Measurements from ENCODE around the gene TSNAX.

Gene TSNAX

DNA sequence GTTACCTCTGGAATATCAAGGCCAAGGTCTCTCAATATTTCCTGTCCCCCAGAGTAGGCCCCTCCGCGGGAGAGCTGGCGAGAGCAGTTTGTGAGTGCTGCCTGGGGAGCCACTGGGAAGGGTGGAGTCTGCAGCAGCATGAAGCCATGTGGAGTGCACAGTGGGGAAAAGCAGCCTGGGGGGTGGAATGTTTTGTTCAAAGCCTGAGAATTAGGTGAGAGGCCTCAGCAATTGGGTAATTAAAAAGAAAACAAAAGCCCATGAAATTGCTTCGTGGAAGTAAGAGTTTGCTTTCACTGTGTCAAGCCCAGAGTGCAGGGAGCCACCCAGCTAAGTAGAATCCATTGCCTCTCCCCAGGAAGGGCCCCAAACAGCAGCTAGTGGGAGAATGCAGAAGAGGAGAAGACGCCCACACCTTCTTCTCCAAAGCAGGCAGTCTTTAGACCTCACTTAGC, 67.9 kb downstream of the TSNAX start:
- no peak for DNase-seq (ENCODE audit: low read depth)
- TF ChIP-seq, protein P1, sequence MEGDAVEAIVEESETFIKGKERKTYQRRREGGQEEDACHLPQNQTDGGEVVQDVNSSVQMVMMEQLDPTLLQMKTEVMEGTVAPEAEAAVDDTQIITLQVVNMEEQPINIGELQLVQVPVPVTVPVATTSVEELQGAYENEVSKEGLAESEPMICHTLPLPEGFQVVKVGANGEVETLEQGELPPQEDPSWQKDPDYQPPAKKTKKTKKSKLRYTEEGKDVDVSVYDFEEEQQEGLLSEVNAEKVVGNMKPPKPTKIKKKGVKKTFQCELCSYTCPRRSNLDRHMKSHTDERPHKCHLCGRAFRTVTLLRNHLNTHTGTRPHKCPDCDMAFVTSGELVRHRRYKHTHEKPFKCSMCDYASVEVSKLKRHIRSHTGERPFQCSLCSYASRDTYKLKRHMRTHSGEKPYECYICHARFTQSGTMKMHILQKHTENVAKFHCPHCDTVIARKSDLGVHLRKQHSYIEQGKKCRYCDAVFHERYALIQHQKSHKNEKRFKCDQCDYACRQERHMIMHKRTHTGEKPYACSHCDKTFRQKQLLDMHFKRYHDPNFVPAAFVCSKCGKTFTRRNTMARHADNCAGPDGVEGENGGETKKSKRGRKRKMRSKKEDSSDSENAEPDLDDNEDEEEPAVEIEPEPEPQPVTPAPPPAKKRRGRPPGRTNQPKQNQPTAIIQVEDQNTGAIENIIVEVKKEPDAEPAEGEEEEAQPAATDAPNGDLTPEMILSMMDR (IDR thresholded peaks at IDR 0.05; ENCODE audit: control insufficient read depth, extremely low read depth, insufficient read depth): no peak
- H3K4me3 ChIP-seq (ENCODE audit: low read depth, low read length): no peak overlapping the region

DNA sequence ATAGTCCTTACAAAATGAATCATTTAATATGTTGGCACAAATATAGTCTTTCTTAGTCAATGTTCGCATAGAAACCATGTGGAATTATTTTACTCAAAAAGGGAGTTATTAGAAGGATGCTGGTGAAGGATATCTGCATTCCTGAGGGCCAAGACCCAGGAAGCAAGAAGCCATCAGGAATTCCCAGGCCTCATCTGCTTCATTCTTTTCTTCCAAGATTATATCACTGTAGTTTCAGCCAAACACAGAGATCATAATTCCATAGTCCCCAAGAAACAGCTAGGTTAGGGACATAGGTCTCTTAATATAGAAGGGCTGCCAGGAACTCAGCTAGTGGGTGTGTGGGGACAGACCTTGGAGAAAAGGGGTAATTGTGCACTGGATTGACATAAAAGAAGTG, 69.5 kb downstream of the TSNAX start:
- TF ChIP-seq, protein P1 (IDR thresholded peaks at IDR 0.05; ENCODE audit: control insufficient read depth, extremely low read depth, insufficient read depth): no peak

DNA sequence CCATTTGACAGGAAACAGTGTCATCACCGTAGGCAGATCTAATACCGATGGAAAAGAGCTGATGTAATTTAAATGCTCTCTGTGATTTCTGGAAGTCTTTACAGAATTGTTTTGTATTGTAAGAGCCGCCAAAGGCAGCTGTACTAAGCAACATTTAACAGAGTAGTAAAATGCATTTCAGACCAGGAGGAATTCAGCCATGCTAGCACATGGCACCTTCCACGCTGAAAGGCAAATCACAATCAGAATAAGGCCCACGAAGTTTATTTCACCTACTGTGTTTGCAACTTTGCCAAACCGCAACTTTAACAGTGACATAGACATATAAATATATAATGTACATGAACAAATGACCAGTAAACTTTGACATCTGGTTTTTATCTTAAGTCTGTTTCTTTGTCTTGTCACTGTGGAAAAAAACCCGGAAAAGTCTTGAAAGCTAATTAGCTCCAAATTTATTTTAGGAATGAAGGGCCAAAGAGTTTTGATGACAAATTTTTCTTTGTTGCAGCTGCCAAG, 72.0 kb downstream of the TSNAX start:
- no peak for DNase-seq (ENCODE audit: low read depth)
- TF ChIP-seq, protein P1 (IDR thresholded peaks at IDR 0.05; ENCODE audit: control insufficient read depth, extremely low read depth, insufficient read depth): no peak
- H3K4me3 ChIP-seq (ENCODE audit: low read depth, low read length): no peak overlapping the region

More for the DNA sequence above, 69.5 kb downstream of the TSNAX start:
- no peak overlapping the region for H3K4me3 ChIP-seq (ENCODE audit: low read depth, low read length)
- DNase-seq (ENCODE audit: low read depth): no peak

DNA sequence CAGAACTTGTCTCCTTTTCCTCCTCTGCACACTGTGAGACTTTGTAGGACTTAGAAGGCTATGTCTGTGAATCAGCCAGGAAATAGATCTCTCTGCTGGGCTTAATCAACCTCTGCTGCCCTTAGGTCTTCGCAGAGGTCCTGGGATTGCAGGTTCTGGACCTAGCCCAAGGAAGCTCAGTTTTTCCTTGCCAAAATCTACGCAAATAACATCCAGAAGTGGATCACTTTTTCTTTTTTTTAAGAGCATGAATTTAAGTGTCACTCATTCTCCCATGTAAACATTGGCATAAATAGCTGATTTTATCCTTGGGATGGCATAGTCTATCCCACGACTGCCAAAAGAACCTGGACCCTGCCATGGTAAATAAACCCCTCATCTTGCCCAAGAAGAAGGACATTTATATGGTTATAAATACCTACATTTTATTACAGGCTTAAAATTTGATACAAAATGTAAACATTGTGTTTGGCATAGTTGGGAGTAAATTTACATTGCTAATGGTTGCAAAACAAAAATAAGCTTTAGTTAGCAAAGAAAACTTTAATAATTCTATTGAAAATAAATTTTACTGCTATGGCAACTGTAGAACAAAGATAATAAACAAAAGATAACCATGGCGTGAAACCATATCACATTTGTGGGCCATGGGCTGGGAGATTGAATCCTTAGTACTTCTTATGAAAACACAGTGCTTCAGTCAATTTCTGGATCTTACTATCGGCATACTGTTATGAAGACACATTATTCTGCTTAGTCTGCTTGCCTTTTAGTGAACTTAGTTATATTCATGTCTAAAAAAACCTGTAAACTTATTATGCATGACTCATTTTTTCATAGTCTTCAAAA, 73.6 kb downstream of the TSNAX start:
- peak; percentile 98 for DNase-seq (ENCODE audit: low read depth)
- TF ChIP-seq, protein P1 (IDR thresholded peaks at IDR 0.05; ENCODE audit: control insufficient read depth, extremely low read depth, insufficient read depth): no peak
- no peak overlapping the region; the same call in 1 of the 2 replicates for H3K4me3 ChIP-seq (ENCODE audit: low read depth, low read length)

DNA sequence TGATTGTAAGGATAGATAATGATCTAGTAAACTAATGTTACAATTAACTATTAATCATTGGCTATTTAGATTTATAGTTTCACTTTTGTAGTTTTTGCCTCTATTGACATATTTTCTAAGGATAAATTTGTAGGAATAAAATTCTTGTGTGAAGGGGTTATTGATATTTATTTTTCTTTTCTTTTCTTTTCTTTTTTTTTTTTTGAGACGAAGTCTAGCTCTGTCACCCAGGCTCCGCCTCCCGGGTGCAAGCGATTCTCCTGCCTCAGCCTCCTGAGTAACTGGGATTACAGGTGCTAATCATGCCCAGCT, 74.2 kb downstream of the TSNAX start:
- H3K4me3 ChIP-seq (ENCODE audit: low read depth, low read length): peak overlapping the region; percentile 16; the same call in 1 of the 2 replicates
- no peak for DNase-seq (ENCODE audit: low read depth)
- TF ChIP-seq, protein P1 (IDR thresholded peaks at IDR 0.05; ENCODE audit: control insufficient read depth, extremely low read depth, insufficient read depth): no peak

DNA sequence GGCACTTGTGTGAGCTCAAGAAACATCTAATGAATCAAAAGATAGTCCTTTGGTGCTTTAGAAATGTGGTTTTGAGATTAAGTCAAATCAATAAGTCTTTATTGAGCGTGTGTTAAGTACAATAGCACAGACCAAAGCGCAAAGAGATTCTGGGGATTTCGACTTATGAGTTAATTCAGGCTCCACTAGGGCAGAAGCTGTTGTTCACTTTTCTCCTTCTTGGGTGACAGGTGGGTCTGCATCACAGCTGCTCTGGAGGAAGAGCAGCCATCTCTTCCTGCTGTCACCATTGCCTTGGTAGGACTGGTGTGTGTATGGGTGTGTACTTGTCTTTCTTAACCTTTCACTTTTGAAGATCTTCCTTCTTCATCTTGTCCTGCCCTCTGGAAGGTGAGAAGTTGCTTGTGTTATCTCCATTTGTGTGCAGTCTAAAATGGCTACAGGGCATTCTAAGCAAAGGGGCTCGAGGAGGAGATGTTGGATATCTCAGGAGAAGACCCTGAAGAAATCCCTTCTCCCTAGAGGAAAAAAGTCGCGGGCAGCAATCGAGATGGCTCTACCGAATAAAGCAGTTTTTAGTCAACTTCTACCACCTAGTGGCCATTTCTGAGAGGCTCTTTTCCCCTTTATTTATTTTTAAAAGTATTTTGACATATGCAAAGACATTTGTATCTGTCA, 75.3 kb downstream of the TSNAX start:
- peak overlapping the region; percentile 47 for H3K4me3 ChIP-seq (ENCODE audit: low read depth, low read length)
- TF ChIP-seq, protein P1 (IDR thresholded peaks at IDR 0.05; ENCODE audit: control insufficient read depth, extremely low read depth, insufficient read depth): peak; percentile 64
- DNase-seq (ENCODE audit: low read depth): no peak

Data from LNCaP clone FGC (cell line).